Measurements from ENCODE around the gene CKLF. TPM values are rescaled to one million over a fixed set of nuclear protein-coding genes. Genes with fewer than 3 reads are reported as not detected.

The CKLF gene
- total and polyA plus RNA-seq, 7 experiments from 2014 or later, result 24.1 to 160 (median 45.9) TPM

- H3K27me3 ChIP-seq (ENCODE audit: control insufficient read depth in 2 of 2, insufficient read depth in 2 of 2, low read length in 2 of 2), result no peaks in the 10 kb centered on the region
- Mint-ChIP-seq H3K27me3 (no peaks in the 10 kb centered on the region), H3K27ac (no peak overlapping the region), H3K4me3 (no peak overlapping the region), H3K36me3 (peaks cover 0 to 14% (median 0%) of the 10 kb centered on the region in 5 donors), H3K9me3 (no peaks in the 10 kb centered on the region), H3K4me1 (peaks cover 5 to 15% (median 11%) of the 10 kb centered on the region in 7 donors)
- no peaks in the 10 kb centered on the region for H3K4me1 ChIP-seq (ENCODE audit: control insufficient read depth in 2 of 2, insufficient read depth in 2 of 2, low read length in 2 of 2)
- H3K36me3 ChIP-seq (ENCODE audit: control insufficient read depth in 2 of 3, insufficient read depth in 3 of 3, low read length in 3 of 3), result no peaks in the 10 kb centered on the region
- no peak overlapping the region for H3K4me3 ChIP-seq (ENCODE audit: low read length)
- intact Hi-C loops (cut with micrococcal nuclease), result no loop called here
- CTCF ChIA-PET, result interaction anchor here (0.6 to 0.9 kb wide), 4 partner anchors 21 to 102 kb away, joined by 3 read pairs; no protein-coding TSS in a partner anchor
- H3K27ac ChIP-seq (ENCODE audit: low read depth, low read length), result no peak overlapping the region
- no peak for DNase-seq
- POLR2A ChIA-PET, result interaction anchor here (2.3 kb wide), 1 partner anchor 42 kb away, joined by 8 read pairs; the partner anchor contains the start of gene CKLF
- no peak for ATAC-seq
- no peaks in the 10 kb centered on the region for H3K9me3 ChIP-seq (ENCODE audit: control insufficient read depth in 2 of 3, low read length in 3 of 3)
Observed at GRCh38 chr16:66508914-66509496, 43.4 kb upstream of the CKLF start.

DNA sequence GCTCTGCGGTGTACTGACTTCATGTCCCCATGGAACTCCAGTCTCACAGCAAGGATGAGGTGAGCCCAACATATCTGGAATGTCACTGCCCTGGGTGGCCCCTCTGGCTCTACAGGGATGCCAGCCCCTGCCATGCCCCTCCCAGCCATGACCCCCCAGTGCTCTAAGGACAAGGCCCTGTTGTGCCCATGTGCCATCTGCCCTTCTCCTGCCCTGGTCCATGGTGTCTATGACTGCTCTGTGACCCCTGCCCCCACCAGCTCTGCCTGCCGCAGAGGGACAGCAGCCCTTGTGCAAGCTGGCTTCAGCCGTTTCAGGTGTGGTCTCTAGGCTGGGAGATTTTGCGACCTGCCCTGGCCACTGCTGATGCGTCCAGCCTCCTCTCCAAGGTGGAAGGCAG lies 42.8 kb upstream of the CKLF start:
- no peaks in the 10 kb centered on the region for H3K27me3 ChIP-seq (ENCODE audit: control insufficient read depth in 2 of 2, insufficient read depth in 2 of 2, low read length in 2 of 2)
- H3K4me3 ChIP-seq (ENCODE audit: low read length), result no peak overlapping the region
- H3K36me3 ChIP-seq (ENCODE audit: control insufficient read depth in 2 of 3, insufficient read depth in 3 of 3, low read length in 3 of 3), result no peaks in the 10 kb centered on the region
- Mint-ChIP-seq H3K4me3 (peak overlapping the region in 1 of 10 donors; percentile 16), H3K36me3 (peaks cover 0 to 14% (median 0%) of the 10 kb centered on the region in 5 donors), H3K27ac (no peak overlapping the region), H3K4me1 (peaks cover 5 to 15% (median 11%) of the 10 kb centered on the region in 7 donors), H3K9me3 (no peaks in the 10 kb centered on the region), H3K27me3 (no peaks in the 10 kb centered on the region)
- no peak overlapping the region for H3K27ac ChIP-seq (ENCODE audit: low read depth, low read length)
- DNase-seq, result no peak
- no peaks in the 10 kb centered on the region for H3K9me3 ChIP-seq (ENCODE audit: control insufficient read depth in 2 of 3, low read length in 3 of 3)
- ChIA-PET CTCF (interaction anchor here (0.6 to 1.4 kb wide), 4 partner anchors 15 to 102 kb away, joined by 3 read pairs; no protein-coding TSS in a partner anchor), POLR2A (interaction anchor here (0.9 to 2.3 kb wide), 2 partner anchors 12 to 42 kb away, joined by 4 to 8 read pairs; partner anchors contain the start of gene CKLF)
- ATAC-seq, result no peak
- no peaks in the 10 kb centered on the region for H3K4me1 ChIP-seq (ENCODE audit: control insufficient read depth in 2 of 2, insufficient read depth in 2 of 2, low read length in 2 of 2)
- intact Hi-C loops (cut with micrococcal nuclease), result no loop called here

- intact Hi-C loops (cut with micrococcal nuclease), result loop anchor here in 1 of 2 donors (2.0 kb wide), 1 partner anchor 15 kb away; no protein-coding TSS in a partner anchor
- H3K4me3 ChIP-seq (ENCODE audit: low read length), result no peak overlapping the region
- H3K27me3 ChIP-seq (ENCODE audit: control insufficient read depth in 2 of 2, insufficient read depth in 2 of 2, low read length in 2 of 2), result no peaks in the 10 kb centered on the region
- POLR2A ChIA-PET, result interaction anchor here (0.9 to 2.9 kb wide), 4 partner anchors 12 to 102 kb away, joined by 3 to 9 read pairs (median 6); partner anchors contain the start of gene CKLF
- H3K4me1 ChIP-seq (ENCODE audit: control insufficient read depth in 2 of 2, insufficient read depth in 2 of 2, low read length in 2 of 2), result peaks cover 2 to 5% of the 10 kb centered on the region in 2 donors
- no peak for ATAC-seq
- H3K36me3 ChIP-seq (ENCODE audit: control insufficient read depth in 2 of 3, insufficient read depth in 3 of 3, low read length in 3 of 3), result no peaks in the 10 kb centered on the region
- no peaks in the 10 kb centered on the region for H3K9me3 ChIP-seq (ENCODE audit: control insufficient read depth in 2 of 3, low read length in 3 of 3)
- no peak overlapping the region for H3K27ac ChIP-seq (ENCODE audit: low read depth, low read length)
- no peak overlapping the region for H3K27ac Mint-ChIP-seq
- H3K27me3 Mint-ChIP-seq, result no peaks in the 10 kb centered on the region
- peaks cover 0 to 15% (median 0%) of the 10 kb centered on the region in 5 donors for H3K36me3 Mint-ChIP-seq
- peaks cover 11 to 22% (median 16%) of the 10 kb centered on the region in 7 donors for H3K4me1 Mint-ChIP-seq
- CTCF ChIA-PET, result interaction anchor here (0.8 to 3.2 kb wide), 4 partner anchors 16 to 106 kb away, joined by 3 to 24 read pairs (median 3); no protein-coding TSS in a partner anchor
- no peaks in the 10 kb centered on the region for H3K9me3 Mint-ChIP-seq
- H3K4me3 Mint-ChIP-seq, result peak overlapping the region in 1 of 10 donors; percentile 16
- DNase-seq, result no peak
Observed at GRCh38 chr16:66510298-66510697, 42.1 kb upstream of the CKLF start.

DNA sequence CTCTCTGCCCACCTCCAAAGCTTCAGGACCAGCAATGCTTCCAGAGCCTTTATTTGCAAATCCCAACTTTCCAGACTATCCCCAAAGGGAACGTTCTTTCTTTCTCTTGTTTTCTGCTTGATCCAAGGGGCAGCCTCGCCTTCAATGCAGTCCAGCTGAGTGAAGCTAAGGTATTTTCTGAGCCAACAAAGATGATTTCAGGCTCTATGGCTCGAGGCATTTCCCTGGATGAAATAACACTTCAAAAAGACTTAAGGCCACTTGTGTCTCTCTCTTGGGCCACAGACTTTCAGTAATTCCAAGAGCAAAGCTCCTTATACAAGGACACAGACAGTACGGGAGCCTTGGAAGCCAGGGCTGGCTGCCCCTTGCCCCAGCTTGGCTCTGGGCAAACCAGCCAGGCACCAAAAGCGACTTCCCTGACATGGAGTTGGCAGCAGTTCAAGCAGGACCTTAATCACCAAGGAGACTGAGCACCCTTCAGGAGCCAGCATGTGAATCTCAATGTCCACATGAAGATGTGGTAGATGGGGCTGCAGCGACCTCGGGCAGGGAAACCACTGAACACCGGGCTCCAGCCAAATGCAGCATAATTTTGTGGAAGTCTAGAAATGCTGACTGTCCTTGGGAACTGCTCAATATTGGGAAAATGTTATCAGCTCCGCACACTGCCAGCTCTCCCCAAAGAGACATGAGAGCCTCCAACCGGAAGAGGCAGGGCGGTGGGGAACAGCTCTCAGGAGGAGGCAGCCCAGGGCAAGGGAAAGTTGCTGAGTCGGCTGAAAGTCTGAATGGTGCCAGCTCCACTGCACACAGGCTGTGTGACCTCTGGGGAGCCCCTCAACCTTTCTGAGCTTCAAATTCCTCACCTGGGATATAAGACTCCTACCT lies 41.4 kb upstream of the CKLF start:
- no peaks in the 10 kb centered on the region for H3K27me3 Mint-ChIP-seq
- ChIA-PET CTCF (interaction anchor here (0.5 to 3.2 kb wide), 8 partner anchors 17 to 106 kb away, joined by 3 to 24 read pairs (median 3); no protein-coding TSS in a partner anchor), POLR2A (interaction anchor here (1.1 to 2.9 kb wide), 4 partner anchors 11 to 103 kb away, joined by 3 to 9 read pairs (median 6); partner anchors contain the start of gene CKLF)
- Histone ChIP-seq H3K27me3 (ENCODE audit: control insufficient read depth in 2 of 2, insufficient read depth in 2 of 2, low read length in 2 of 2) (no peaks in the 10 kb centered on the region), H3K9me3 (ENCODE audit: control insufficient read depth in 2 of 3, low read length in 3 of 3) (no peaks in the 10 kb centered on the region), H3K4me1 (ENCODE audit: control insufficient read depth in 2 of 2, insufficient read depth in 2 of 2, low read length in 2 of 2) (peaks cover 9 to 12% of the 10 kb centered on the region in 2 donors), H3K27ac (ENCODE audit: low read depth, low read length) (no peak overlapping the region), H3K4me3 (ENCODE audit: low read length) (no peak overlapping the region), H3K36me3 (ENCODE audit: control insufficient read depth in 2 of 3, insufficient read depth in 3 of 3, low read length in 3 of 3) (no peaks in the 10 kb centered on the region)
- intact Hi-C loops (cut with micrococcal nuclease), result loop anchor here in 1 of 2 donors (2.0 kb wide), 1 partner anchor 14 kb away; no protein-coding TSS in a partner anchor
- peaks cover 0 to 15% (median 0%) of the 10 kb centered on the region in 5 donors for H3K36me3 Mint-ChIP-seq
- peaks cover 17 to 28% (median 21%) of the 10 kb centered on the region in 7 donors for H3K4me1 Mint-ChIP-seq
- no peak overlapping the region for H3K27ac Mint-ChIP-seq
- ATAC-seq (no peak), DNase-seq (no peak)
- no peaks in the 10 kb centered on the region for H3K9me3 Mint-ChIP-seq
- no peak overlapping the region for H3K4me3 Mint-ChIP-seq

DNA sequence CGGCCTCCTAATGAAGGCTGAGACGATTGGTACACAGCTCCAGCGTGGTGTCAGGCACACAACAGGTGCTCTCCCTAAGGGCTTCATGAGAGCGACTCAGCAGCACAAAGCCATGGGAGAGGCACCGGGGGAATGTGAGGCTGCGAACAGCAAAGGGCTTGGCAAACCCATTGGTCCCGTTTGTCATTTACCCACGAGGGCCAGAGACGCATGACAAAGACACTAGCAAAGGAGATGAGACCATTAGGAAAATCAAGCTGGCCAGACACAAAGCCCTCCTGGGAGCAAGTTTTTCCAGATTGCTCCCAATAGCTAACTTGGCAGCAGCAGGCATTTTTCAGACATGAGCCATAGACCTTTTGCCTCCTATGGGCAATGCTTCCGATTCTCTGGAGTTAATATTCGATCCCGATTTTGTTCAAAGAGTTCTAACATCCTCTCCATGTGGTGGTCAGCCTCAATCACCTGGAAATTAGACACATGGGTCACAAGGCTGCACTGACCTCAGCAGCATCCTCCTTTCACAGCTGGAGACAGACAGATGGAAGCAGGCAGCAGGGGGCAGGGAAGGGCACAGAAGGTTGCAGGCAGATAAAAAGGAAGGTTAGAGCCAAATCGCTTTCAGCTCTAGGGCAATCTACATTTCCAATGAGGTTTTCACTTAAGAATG lies 40.6 kb upstream of the CKLF start:
- POLR2A ChIA-PET, result interaction anchor here (1.0 to 2.9 kb wide), 5 partner anchors 11 to 103 kb away, joined by 3 to 9 read pairs (median 4); partner anchors contain the start of gene CKLF
- CTCF ChIA-PET, result interaction anchor here (0.8 to 3.2 kb wide), 9 partner anchors 9 to 105 kb away, joined by 3 to 24 read pairs (median 4); partner anchors contain the start of gene CKLF
- Mint-ChIP-seq H3K4me1 (peaks cover 25 to 36% (median 28%) of the 10 kb centered on the region in 7 donors), H3K27ac (peak overlapping the region in 1 of 9 donors; percentile 24), H3K27me3 (no peaks in the 10 kb centered on the region), H3K36me3 (peaks cover 0 to 15% (median 0%) of the 10 kb centered on the region in 5 donors), H3K9me3 (no peaks in the 10 kb centered on the region), H3K4me3 (no peak overlapping the region)
- H3K9me3 ChIP-seq (ENCODE audit: control insufficient read depth in 2 of 3, low read length in 3 of 3), result no peaks in the 10 kb centered on the region
- peaks cover 16 to 20% of the 10 kb centered on the region in 2 donors for H3K4me1 ChIP-seq (ENCODE audit: control insufficient read depth in 2 of 2, insufficient read depth in 2 of 2, low read length in 2 of 2)
- no peaks in the 10 kb centered on the region for H3K27me3 ChIP-seq (ENCODE audit: control insufficient read depth in 2 of 2, insufficient read depth in 2 of 2, low read length in 2 of 2)
- H3K4me3 ChIP-seq (ENCODE audit: low read length), result no peak overlapping the region
- no peak for ATAC-seq
- no peak overlapping the region for H3K27ac ChIP-seq (ENCODE audit: low read depth, low read length)
- DNase-seq, result no peak
- no peaks in the 10 kb centered on the region for H3K36me3 ChIP-seq (ENCODE audit: control insufficient read depth in 2 of 3, insufficient read depth in 3 of 3, low read length in 3 of 3)
- intact Hi-C loops (cut with micrococcal nuclease), result loop anchor here in 1 of 2 donors (1.0 to 2.0 kb wide), 2 partner anchors 13 to 78 kb away; no protein-coding TSS in a partner anchor

Measured in naive thymus-derived CD4-positive, alpha-beta T cell (primary cell).